GM23248 (cell line): ENCODE results near the gene NACC2.

Source experiments
- EZH2 ChIP-seq: fragments of 200-600 bp; sonication (generic); IDR thresholded peaks from 2 replicates; pipeline ENCODE4 v1.6.1; 2018; ENCODE audit warnings: antibody characterized with exemption, mild to moderate bottlenecking; ENCODE audit not compliant: insufficient read depth, poor library complexity, severe bottlenecking
- EZH2phosphoT487 ChIP-seq: fragments of 200-600 bp; sonication (generic); IDR thresholded peaks from 2 replicates; pipeline ENCODE4 v1.6.1; 2018; ENCODE audit warnings: antibody characterized with exemption, moderate library complexity, mild to moderate bottlenecking, low read depth; ENCODE audit not compliant: insufficient read depth

DNA sequence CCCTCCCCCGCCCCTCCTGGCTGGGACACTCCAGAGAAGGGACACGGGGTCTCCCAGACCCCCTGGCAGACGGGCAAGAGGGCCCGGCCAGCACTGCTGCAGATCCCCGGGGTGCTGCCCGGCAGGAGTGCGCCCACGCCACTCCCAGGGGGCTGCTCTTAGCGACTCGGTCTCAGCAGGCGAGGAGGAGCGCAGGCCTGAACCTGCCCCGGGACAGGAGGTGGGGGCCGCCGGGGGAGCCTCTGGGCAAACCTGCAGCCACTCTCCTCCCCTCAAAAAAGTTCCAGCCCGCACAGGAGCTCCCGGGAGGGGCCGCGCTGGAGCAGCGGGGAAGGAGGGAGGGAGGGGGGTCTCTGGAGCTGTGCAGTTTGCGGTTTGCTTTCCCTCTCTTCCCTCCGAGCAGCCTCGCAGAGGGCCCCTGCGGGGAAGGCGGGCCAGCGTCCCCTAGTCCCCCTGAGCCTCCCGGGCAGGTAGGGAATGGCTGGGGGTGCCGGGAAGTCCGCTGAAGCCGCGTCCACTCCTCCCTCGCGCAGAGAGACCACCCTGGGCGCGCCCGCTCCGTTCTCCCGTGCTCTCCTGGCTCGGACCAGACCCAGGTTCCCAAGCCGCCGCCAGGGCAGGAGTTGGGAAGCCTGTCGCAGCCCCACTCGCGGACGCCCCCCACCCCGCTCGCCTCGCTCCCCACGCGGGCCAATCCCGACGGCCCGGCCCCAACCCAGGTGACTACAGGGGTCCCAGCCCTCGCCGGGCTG lies 44.2 kb downstream of the NACC2 start:
- TF ChIP-seq EZH2phosphoT487 (no peak), EZH2 (no peak)
